RPMI7951 (cell line): ENCODE measurements around the gene IPO9. TPM values are rescaled to one million over a fixed set of nuclear protein-coding genes. Genes with fewer than 3 reads are reported as not detected.
"Not testable (repeated sequence)": the region's sequence is repeated elsewhere in the genome, so short reads cannot be mapped to it uniquely, and the experiment has no call there.

Source experiments
- DNase-seq: peaks from one replicate; pipeline ENCODE4 v3.0.0-alpha.2; 2012; ENCODE audit warnings: low read depth
- total RNA-seq: library from RNA; depleted of rRNA; stranded (reverse); fragments of >200 nt; shearing (Covaris generic); gene quantifications from 2 replicates; pipeline ENCODE4 v1.2.3, GENCODE V29; 2014

Gene IPO9
- total RNA-seq, 1 experiment from 2014 or later: 22.9 TPM

DNA sequence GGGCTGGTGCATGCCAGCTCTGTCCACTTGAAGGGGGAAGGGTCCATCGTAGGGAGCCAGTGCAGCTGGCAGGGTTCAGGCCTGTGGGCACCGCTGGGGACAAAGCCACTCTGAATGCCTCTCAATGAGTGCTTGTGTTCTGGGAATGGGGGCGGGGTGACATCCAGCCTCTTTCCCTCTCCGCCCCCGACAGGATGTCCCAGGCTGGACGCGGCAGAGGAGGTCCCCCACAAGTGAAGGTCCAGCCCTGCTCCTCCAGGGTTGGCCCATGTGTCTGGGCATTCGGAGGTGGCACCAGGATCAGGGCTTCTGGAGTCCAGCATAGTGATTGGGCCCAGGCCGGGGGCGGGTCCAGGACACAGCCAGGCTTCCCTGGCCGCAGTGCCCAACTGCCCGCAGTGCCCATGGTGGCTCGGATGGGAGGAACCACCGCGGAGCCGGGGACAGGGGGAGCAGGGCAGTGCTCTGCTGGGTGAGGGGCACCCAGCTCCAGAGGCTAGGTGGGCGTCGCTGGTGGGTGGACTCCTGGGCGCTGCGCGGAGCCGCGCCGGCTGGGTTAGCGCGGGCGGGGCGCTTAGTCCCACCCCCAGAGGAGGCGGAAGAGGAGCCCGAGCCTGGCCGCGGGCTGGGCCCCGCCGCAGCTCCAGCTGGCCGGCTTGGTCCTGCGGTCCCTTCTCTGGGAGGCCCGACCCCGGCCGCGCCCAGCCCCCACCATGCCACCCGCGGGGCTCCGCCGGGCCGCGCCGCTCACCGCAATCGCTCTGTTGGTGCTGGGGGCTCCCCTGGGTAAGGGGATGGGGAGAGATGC is 59.5 kb downstream of the IPO9 start, which contains the start of gene SHISA4:
TSS of gene SHISA4 (plus strand) at position 617 of the 808 bp plus-strand sequence. CDS start at position 714, 97 bp downstream.
- DNase-seq: peak; percentile 90

DNA sequence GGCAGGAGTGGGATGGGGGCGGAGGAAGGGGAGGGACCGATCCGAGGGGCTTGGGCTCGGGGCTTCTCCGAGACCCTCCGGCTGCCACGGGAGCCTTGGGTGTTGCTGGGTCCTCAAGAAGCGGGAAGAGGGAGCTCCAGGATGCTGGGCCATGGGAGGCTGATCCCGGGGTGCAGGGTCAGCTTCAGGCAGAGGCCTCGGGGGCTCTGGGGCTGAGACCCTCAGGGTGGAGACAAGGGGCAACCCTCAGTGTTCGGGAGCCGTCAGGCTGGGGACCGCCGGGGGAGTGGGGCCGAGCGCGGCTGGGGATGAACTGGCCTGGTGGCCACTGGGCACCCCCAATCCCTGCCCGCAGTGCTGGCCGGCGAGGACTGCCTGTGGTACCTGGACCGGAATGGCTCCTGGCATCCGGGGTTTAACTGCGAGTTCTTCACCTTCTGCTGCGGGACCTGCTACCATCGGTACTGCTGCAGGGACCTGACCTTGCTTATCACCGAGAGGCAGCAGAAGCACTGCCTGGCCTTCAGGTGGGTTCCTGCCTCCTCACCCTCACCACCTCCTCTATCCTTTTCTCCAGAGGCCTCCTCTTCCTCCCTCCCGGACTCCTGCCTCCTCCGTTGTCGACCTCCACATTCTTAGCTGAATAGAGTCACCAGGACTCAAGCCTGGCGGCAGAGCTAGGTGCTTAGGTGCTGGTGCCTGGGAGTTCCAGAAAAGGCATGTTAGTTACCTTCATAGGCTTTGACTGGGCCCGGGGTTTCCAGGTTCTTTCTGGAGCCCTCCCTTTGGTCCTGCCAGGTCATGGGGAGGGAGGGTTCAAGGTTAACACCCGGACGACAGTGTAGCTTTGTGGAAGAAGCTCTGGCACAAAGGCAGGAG is 60.4 kb downstream of the IPO9 start:
- no peak for DNase-seq

DNA sequence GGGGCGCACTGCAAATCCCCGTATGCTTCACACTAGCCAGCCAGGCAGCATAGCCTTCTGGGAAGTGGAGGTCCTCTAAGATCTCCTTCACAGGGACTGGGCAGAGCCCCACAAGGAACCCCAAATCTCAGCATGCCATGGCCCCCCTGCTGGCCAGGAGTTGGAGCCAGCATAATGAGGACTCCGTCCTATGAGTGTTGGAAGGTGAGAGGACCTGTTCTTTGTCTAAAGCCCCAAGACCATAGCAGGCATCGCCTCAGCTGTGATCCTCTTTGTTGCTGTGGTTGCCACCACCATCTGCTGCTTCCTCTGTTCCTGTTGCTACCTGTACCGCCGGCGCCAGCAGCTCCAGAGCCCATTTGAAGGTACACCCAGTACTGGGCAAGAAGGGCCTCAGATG is 61.3 kb downstream of the IPO9 start:
- DNase-seq: no peak

DNA sequence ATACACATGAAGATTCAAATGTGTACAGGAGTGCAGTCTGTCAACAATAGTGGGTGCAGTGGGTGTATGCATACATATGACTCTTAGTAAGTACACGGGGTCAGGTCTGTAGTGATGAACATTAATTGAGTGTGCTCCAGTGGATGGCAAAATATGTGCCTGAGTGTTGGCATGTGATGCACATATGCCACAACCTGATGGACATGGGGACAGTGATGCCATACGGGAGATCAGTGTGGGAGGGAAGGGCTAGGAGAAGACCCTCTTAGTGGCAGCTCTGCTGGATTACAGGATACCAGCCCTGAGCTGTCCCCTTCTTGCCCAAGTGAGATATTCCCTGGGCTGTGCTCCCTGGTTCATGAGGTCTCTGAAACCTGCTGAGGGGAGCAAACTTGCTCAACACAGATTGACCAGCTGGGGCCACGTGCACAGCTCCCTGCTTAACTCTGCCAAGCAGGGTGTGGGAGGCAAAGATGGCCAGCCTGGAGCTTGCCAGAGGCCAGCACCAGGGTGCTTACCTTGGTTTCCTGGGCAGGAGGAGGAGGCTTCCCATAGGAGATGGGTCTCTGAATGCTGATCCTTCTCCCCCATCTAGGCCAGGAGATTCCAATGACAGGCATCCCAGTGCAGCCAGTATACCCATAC is 62.0 kb downstream of the IPO9 start:
- no peak for DNase-seq

DNA sequence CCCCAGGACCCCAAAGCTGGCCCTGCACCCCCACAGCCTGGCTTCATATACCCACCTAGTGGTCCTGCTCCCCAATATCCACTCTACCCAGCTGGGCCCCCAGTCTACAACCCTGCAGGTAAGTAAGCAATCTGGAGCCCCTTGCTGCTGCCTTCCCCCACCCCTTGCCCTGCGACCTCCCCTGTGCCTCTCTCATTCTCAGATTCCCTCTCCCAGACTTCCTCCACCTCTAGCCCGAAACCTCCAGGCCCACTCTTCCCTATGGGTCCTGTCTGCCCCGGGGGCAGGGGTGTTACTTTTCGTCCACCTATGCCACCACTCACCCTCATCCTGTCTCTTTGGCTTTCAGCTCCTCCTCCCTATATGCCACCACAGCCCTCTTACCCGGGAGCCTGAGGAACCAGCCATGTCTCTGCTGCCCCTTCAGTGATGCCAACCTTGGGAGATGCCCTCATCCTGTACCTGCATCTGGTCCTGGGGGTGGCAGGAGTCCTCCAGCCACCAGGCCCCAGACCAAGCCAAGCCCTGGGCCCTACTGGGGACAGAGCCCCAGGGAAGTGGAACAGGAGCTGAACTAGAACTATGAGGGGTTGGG is 62.6 kb downstream of the IPO9 start:
- DNase-seq: no peak

DNA sequence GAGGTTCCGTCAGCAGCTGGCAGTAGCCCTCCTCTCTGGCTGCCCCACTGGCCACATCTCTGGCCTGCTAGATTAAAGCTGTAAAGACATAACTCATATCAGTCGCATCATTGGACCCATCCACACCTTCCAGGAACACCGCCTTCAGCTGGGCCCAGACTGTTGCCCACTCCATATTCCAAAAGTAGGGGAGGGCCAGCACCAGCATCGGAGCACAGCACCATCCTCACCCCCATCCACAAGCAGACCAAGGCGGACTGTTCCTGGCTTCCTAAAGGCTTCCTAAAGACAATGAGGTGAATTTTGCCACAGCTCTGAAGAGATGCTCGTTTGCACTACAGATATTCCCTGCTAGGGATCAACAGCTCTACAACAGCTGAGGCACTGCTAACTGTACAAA is 63.3 kb downstream of the IPO9 start:
- no peak for DNase-seq

DNA sequence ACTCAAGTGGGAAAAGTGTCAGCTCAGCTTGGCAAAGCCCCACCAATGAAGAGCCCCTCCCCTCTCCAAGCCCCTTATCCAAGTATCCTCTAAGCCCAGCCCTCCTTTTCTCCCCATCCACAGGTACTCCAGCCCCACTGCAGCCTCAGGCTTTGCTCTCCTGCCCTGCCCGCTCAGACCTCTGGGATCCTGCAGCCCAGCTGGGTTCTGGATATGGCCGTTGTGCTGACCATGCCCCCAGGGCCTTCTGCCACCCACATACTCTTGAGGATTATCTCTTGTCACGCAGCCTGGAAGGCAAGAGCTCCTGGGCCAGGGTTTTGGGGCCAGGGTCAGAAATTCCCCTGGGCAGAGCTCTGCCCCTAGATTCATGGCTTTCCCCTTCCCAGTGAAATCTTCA is 64.5 kb downstream of the IPO9 start:
- peak; percentile 67 for DNase-seq

DNA sequence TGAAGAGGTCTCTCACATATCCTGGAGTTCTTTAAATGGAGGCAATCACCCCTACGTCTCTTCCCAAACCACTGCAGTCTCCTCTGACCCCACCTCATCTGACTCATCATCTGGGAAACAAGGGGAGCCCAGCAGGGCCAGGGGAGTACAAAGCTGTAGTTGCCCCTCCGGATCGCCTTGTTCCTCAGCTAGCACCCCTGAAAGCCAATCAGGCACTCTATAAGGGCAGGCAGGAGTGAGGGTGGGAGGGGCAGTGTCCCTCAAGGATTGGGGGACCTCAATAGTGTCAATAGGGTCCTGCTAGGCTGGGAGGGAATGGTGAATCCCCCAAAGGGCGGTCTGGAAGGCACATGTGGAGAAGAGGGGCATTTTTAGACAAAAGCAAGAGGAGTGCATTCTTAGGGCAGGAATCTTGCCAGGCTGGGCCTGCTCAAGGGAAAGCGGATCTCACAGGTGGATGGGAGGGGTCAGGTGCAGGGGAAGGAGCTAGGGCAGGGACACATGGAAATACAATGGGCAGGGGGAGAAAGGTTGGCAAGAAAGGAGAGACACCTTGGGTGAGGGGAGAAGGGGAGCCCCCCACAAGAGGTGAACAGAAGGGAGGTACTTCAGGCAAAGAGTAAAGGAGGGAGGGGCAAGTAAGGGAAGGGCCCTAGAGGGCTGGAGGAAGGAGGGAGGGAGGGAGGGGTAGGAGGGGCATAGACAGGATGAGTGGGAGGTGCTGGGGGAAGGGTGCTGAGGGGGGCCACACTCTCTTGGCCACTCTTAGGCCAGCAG is 65.6 kb downstream of the IPO9 start:
- DNase-seq: peak; percentile 26

DNA sequence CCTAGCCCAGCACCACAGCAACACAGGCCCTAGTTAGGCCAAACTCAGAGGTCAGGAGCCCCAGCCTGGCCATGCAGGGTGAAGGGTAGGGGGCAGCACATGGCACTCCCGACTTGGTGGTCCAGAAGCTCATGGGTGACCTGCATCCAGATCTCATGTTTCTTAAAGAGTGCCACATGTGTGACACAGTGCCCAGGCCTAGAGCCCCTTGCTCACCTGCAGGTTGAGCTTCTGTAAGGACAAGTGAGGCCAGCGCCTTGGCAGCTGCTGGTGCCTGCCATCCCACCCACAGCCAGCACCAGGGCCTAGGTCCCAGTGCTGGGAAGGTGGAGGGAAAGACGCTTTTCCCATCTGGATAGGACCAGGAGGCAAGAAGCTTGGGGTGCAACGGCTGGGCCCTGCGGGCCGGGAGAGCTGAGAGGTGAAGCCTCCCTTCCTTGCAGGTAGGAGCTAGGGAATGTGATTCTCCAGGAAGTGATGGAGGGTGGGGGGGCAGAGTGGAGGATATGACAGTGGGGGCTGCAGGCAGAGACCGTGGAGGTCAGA is 66.2 kb downstream of the IPO9 start:
- DNase-seq: no peak

DNA sequence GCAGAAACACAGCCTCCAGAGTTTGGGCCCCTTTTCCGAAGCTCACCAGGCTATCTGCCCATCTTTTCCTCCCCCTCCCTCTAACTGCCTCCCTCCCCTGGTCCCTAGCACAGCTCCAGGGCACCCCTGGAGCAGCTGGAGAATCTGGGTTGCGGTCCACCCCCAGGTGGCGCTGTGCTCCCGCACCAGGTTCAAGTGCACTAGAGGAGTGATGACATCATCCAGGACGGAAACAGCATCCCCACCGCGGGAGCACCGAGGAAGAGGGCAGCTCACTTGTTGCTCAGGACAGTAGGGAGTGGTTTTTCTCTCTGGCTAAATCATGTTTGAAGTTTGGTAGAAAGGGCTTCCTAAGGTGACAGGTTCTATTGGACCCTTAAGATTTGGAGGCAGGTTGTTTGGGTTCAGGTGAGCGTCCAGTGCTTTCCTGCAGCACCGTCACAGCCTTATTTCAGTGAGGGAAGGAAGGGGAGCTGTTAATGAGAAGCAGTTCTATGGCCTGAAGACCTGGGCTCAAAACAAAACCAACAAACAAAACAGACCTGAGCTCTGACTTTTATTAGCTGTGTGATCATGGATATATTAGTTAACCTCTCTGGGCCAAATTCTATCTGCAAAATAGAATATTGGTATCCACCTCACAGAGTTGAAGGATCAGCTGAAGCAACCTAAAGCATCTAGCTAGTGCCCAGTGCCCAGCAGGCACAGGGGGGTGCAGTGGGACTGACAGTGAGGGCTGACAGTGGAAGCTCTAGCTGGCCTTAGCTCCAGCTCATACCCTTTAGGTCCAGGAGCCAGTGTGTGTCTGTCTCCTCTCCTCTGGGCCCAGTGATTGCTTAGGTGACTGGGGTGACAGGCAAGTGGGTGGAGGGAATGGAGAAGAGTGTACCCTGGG is 67.2 kb downstream of the IPO9 start:
- peak; percentile 82 for DNase-seq

DNA sequence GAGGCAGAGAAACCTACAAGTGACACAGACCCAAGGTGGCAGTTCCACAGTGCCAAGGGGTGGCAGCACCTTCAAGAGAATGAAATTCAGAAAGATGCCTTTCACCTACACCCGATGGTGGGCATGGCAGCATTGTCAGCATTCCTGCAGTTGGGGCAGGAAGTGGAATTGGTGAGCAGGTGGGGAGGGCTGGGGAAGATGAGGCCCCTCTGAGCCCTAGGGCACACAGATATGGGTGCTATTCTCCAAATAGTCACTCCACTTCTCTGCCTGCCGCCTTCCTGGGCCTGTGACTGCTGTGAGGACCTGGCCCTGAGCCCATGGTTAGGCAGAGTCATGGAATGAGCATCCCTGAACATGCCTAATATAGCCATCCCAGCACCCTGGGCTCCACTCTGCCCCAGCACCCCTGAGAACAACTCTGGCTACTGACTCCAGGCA is 68.0 kb downstream of the IPO9 start:
- DNase-seq: peak; percentile 67

DNA sequence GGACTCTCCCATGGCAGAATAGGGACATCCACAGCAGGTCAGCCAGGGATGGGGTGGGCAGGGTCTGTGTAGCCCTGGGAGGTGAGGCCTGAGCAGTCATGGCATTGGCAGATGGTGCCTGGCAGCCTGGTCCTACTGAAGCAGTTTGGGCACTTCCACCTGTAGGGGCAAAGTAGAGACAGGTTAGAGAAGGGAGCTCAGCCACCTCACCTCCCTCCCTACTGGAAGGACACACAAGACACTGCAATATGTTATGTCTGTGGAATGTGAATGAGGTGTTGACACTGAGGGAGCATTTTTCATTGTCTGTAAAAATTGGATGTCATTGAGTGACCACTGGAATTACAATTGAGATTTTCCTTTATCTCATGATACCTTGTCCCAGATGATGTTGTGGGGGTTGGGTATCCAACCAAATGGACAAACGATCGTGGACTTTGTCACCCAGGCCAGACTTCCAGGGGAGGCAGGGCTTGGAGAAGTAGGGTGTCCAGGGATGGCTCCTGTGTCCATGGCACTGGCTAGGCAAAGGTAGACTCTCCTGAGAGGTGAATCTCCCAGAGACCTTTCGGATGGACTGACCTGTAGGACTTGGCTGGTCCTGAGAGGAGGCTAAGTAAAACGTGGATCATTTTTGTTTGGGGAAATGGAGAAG is 69.4 kb downstream of the IPO9 start:
- no peak for DNase-seq

DNA sequence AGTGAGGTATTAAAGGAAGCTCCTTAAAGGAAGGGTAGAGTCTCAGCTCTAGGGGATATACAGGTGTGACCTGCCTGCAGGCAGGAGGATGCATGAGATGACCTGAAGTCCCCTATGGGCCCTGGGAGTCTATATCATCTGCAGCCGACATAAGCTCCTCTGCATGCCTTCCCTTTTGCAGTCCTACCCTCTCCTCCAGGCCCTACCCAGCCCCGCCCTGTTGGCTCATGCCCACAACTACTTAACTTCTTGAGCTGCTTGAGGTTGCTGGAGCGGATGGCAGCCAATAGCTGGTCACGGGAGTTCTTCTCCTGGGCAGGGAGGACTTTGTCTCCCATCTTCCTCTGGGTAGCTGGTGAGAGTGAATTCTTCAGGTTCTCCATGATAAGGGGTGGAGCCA is 70.0 kb downstream of the IPO9 start:
- DNase-seq: no peak

DNA sequence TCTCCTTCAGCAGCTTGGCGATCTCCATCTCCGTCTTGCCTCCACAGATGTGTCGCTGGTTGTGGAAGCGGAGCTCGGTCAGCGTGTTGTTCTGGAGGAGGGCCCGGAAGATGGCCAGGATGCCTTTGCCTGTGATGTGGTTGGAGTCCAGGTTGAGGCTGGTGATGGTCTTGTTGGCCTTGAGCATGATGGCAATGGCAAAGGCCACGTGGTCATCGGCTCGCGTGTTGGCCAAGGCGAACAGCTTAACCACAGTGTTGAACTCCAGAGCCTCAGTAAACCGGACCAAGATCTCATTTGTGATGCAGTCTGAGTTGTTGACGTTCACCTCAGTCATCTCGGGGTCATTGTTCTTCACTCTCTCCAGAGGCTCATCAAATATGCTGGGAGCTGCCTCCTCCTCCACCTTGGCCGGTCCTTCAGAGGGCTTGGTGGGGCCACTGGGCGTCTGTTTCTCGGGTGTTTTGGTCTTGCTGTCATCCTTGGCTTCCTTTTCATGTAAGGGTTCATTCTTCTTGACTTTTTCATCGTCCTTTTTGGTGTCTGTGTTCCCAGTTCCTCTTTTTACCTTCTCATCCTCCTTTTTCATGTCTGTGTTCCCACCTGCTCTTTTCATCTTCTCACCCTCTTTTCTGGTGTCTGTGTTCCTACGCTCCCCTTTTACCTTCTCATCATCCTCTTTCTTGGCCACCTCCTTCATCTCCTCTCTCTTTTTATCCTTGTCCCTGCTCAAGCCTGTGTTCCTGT is 70.9 kb downstream of the IPO9 start:
- no peak for DNase-seq

DNA sequence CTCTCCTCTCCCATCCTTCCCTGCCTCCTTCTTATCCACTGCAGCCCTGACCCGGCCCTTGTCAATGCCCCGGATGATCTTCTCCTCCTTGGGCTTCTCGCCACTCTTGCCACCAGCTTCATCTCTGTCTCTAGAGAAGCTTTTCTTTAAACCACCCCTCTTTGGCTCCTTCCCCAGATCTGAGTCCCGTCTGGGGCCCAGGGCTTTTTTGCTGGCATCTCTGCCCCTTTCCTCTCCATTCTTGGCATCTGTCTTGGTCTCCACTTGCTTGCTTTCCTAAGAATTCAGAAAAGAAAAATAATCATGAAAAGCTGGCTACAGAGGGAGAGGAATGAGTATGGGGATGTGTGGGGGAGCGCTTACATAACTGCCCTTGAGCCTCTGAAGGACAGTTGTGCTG is 71.5 kb downstream of the IPO9 start:
- DNase-seq: no peak

DNA sequence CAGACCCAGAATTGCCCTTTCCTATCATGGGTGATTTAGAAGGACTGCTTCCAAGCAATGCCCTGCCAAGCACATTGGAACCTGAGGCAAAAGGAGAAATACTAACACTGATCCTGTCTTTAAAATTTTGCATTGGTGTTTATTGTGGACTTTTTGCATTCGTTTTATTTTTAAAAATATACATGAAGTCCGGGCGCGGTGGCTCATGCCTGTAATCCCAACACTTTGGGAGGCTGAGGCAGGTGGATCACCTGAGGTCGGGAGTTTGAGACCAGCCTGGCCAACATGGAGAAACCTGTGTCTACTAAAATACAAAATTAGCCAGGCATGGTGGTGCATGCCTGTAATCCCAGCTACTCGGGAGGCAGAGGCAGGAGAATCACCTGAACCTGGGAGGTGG is 72.1 kb downstream of the IPO9 start:
- not testable (repeated sequence) for DNase-seq

DNA sequence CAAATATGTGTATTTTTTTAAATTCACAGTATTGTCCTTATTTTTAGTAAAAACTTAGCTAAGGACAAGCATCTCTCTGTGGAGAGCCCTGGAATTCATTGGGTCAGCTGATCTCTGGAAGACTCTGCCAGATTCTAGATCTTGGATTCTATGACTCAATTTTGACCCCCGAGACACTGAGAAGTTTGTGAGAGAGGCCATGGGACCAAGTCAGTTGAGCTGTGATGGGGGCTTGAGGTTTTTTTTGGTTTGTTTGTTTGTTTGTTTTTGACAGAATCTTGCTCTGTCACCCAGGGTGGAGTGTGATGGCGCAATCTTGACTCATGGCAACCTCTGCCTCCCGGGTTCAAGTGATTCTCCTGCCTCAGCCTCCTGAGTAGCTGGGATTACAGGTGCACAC is 73.2 kb downstream of the IPO9 start:
- DNase-seq: peak; percentile 24

DNA sequence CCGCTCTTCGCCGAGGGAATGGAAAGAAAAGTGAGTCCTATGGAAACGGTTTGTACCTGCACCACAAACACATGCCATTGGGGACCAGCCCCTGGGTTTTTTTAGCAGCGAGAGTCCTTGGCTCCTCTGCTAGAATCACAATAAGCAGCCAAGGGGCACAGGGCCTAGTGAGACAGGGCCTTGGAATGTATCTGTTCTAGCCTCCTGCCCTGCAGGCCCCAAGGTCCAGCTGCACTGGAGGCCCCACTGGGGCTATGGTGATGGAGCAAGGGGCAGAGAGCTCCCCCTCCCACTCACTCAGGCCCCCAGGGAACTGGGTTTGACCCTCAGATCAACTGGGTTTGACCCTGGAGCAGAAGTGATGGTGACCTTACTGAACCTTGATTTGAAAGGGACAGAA is 74.2 kb downstream of the IPO9 start:
- peak; percentile 64 for DNase-seq
